Measurements from ENCODE around the gene TAPBPL. TPM values are rescaled to one million over a fixed set of nuclear protein-coding genes. Genes with fewer than 3 reads are reported as not detected.

TAPBPL gene
- total and polyA plus RNA-seq, 2 of the 13 experiments (the other 11 are each of a cell fraction or from before 2014, with no cell fraction given) = 10.0 to 14.5 TPM

DNA sequence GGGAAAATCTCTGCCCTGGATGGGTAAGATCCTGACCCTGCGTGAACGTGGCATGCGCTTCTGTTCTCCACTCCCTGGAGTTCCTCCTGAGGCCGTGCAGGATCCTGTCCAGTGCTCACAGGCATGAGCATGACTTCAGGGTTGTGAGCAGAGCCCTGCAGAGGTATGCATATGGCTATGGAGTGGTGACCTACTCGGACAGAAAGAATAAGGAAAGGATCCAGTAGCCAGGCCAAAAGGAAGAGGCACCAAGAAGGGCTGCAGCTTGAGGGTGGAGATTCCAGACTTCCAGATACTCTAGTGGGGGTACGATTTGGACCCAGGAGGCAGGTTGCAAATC is 27.9 kb upstream of the TAPBPL start:
- intact Hi-C loops (cut with micrococcal nuclease; ENCODE audit: unreplicated experiment) = loop anchor here (5.0 kb wide), 2 partner anchors 87 to 133 kb away; partner anchors contain the start of gene IFFO1
- 46% methylated on average over 5 of the region's 6 CpGs for WGBS (ENCODE audit: low lambda C conversion rate)
- in situ Hi-C loops (cut with HindIII; ENCODE audit: extremely low pct_ligation_motif_present, low pct_unique_long_range_greater_than_20kb) = loop anchor here (5.0 to 10.0 kb wide), 2 partner anchors 38 to 111 kb away; partner anchors contain the start of gene GAPDH

GRCh38 chr12:6424866-6425265 is 27.0 kb upstream of the TAPBPL start:
- no peak overlapping the region for H3K27ac ChIP-seq (ENCODE audit: extremely low read length, insufficient read depth, low read length)
- WGBS (ENCODE audit: low lambda C conversion rate) = 30% methylated on average over 8 of the region's 8 CpGs
- intact Hi-C loops (cut with micrococcal nuclease; ENCODE audit: unreplicated experiment) (loop anchor here (5.0 kb wide), 2 partner anchors 88 to 132 kb away; partner anchors contain the start of gene IFFO1), in situ Hi-C loops (cut with HindIII; ENCODE audit: extremely low pct_ligation_motif_present, low pct_unique_long_range_greater_than_20kb) (loop anchor here (5.0 to 10.0 kb wide), 2 partner anchors 37 to 110 kb away; partner anchors contain the start of gene GAPDH)
- TF ChIP-seq YEATS4 (CRISPR knock-in tag; IDR thresholded peaks at IDR 0.05; ENCODE audit: borderline replicate concordance) = no peak
- TF ChIP-seq SOX13 (IDR thresholded peaks at IDR 0.05) = no peak
- TF ChIP-seq SOX13 (CRISPR knock-in tag; conservative IDR thresholded peaks at IDR 0.05 in 1 of 2, IDR thresholded peaks at IDR 0.05 in 1 of 2) = no peak
- TF ChIP-seq MTA1 (CRISPR knock-in tag; IDR thresholded peaks at IDR 0.05; ENCODE audit: borderline replicate concordance) = no peak
- TF ChIP-seq NFYC (CRISPR knock-in tag; IDR thresholded peaks at IDR 0.05) = no peak
- TF ChIP-seq, protein P1, sequence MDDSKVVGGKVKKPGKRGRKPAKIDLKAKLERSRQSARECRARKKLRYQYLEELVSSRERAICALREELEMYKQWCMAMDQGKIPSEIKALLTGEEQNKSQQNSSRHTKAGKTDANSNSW (CRISPR knock-in tag; IDR thresholded peaks at IDR 0.05; ENCODE audit: borderline replicate concordance) = no peak
- FAIRE-seq (no peak), DNase-seq (ENCODE audit: low spot score) (no peak), ATAC-seq (no peak)
- peak overlapping the region; percentile 54; the same call in 1 of the 2 replicates for H3K4me2 ChIP-seq (ENCODE audit: low read depth, low read length)
- H4K20me1 ChIP-seq (ENCODE audit: insufficient read depth, low read length) = no peaks in the 10 kb centered on the region
- no peak overlapping the region for H2AFZ ChIP-seq (ENCODE audit: low read length)
- H3K79me2 ChIP-seq (ENCODE audit: insufficient read depth, low read length) = no peaks in the 10 kb centered on the region
- H3K4me3 ChIP-seq (replicated peaks in 1 of 3; ENCODE audit: insufficient read depth in 1 of 3, low read depth in 2 of 3, low read length in 3 of 3) = no peak overlapping the region
- H3K4me1 ChIP-seq (ENCODE audit: insufficient read depth, low read length) = peaks cover 50% of the 10 kb centered on the region
- peaks cover 2 to 12% of the 10 kb centered on the region in 2 experiments; a peak in 2 of 5 replicates for H3K27me3 ChIP-seq (ENCODE audit: control insufficient read depth in 1 of 2, insufficient read depth in 2 of 2, low read length in 2 of 2)
- H3K9me3 ChIP-seq (ENCODE audit: low read length) = no peaks in the 10 kb centered on the region
- ChIA-PET CTCF (ENCODE audit: low intra/inter-chr PET ratio, low total read pairs) (interaction anchor here (2.6 kb wide), 1 partner anchor 41 kb away, joined by 29 read pairs; no protein-coding TSS in a partner anchor), POLR2A (interaction anchor here (1.7 to 4.2 kb wide), 3 partner anchors 40 to 109 kb away, joined by 5 to 20 read pairs (median 9); partner anchors contain the start of genes GAPDH and VAMP1)
- H3K36me3 ChIP-seq (replicated peaks in 1 of 2; ENCODE audit: control insufficient read depth in 1 of 2, insufficient read depth in 2 of 2, low read length in 2 of 2) = no peaks in the 10 kb centered on the region
- H3K9ac ChIP-seq (ENCODE audit: insufficient read depth, low read depth, low read length) = no peak overlapping the region
- BruUV-seq (replicated peaks) = no TSS peak

More for the DNA sequence above, 27.9 kb upstream of the TAPBPL start:
- no peaks in the 10 kb centered on the region for H3K79me2 ChIP-seq (ENCODE audit: insufficient read depth, low read length)
- H3K4me1 ChIP-seq (ENCODE audit: insufficient read depth, low read length) = peaks cover 58% of the 10 kb centered on the region
- no TSS peak for BruUV-seq (replicated peaks)
- H4K20me1 ChIP-seq (ENCODE audit: insufficient read depth, low read length) = no peaks in the 10 kb centered on the region
- TF ChIP-seq ZNF430 (CRISPR knock-in tag; IDR thresholded peaks at IDR 0.05) (0 out of 2 replicates have a peak, but pooled peaks have one; percentile 37), HMG20B (CRISPR knock-in tag; conservative IDR thresholded peaks at IDR 0.05) (no peak), ZNF20 (CRISPR knock-in tag; IDR thresholded peaks at IDR 0.05) (no peak), HOXD1 (CRISPR knock-in tag; IDR thresholded peaks at IDR 0.05) (no peak), KLF11 (CRISPR knock-in tag; IDR thresholded peaks at IDR 0.05) (no peak), U2AF2 (IDR thresholded peaks at IDR 0.05; ENCODE audit: low read depth, low read length) (no peak)
- H3K27ac ChIP-seq (ENCODE audit: extremely low read length, insufficient read depth, low read length) = no peak overlapping the region
- DNase-seq (ENCODE audit: low spot score) = no peak
- POLR2A ChIA-PET = interaction anchor here (1.0 to 4.2 kb wide), 6 partner anchors 28 to 112 kb away, joined by 4 to 20 read pairs (median 8); partner anchors contain the start of genes GAPDH, LTBR, TAPBPL and VAMP1
- FAIRE-seq = no peak
- H3K9me3 ChIP-seq (ENCODE audit: low read length) = no peaks in the 10 kb centered on the region
- CTCF ChIA-PET (ENCODE audit: low intra/inter-chr PET ratio, low total read pairs) = interaction anchor here (1.2 to 2.6 kb wide), 4 partner anchors 41 to 131 kb away, joined by 3 to 29 read pairs (median 4); no protein-coding TSS in a partner anchor
- H2AFZ ChIP-seq (ENCODE audit: low read length) = peak overlapping the region; percentile 88
- no peaks in the 10 kb centered on the region for H3K36me3 ChIP-seq (replicated peaks in 1 of 2; ENCODE audit: control insufficient read depth in 1 of 2, insufficient read depth in 2 of 2, low read length in 2 of 2)
- peak overlapping the region in 1 of 3 experiments; percentile 12; a peak in 1 of 6 replicates for H3K4me3 ChIP-seq (replicated peaks in 1 of 3; ENCODE audit: insufficient read depth in 1 of 3, low read depth in 2 of 3, low read length in 3 of 3)
- peak; percentile 54 for ATAC-seq
- H3K4me2 ChIP-seq (ENCODE audit: low read depth, low read length) = peak overlapping the region; percentile 62
- H3K27me3 ChIP-seq (ENCODE audit: control insufficient read depth in 1 of 2, insufficient read depth in 2 of 2, low read length in 2 of 2) = peaks cover 2 to 12% of the 10 kb centered on the region in 2 experiments; a peak in 2 of 5 replicates
- H3K9ac ChIP-seq (ENCODE audit: insufficient read depth, low read depth, low read length) = no peak overlapping the region

All from HepG2 (cell line).